Measurements from ENCODE around the gene KDM7A.
"Not testable (repeated sequence)": the region's sequence is repeated elsewhere in the genome, so short reads cannot be mapped to it uniquely, and the experiment has no call there.

KDM7A gene

DNA sequence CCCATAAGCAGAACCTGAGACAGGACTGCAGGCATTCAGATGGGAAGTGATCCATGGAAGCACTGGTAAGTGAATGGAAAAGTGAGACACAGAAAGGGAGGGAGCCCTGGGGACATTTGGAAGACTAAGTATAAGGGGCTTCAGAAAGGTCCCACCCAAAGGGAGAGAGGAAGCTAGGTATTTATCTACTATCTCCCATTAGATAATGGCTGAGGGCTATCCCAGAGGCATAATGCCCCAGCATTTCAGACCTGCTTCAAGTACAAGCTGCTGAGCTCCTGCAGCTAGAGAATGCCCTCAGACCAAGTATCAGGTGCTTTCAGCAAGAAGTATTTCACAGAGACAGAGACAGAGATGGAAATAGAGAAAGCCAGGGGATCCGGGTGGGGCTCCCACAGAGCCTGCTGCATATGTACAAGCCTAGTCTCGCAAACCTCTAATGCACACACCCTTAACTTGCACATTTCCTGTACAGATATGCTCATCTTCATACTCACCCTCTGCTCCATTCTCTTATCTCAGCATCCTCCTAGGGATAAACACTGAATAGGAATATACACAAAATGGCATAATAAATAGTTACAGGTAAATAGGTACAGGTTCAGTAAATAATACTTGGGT, 20.2 kb downstream of the KDM7A start:
- no peak for DNase-seq

DNA sequence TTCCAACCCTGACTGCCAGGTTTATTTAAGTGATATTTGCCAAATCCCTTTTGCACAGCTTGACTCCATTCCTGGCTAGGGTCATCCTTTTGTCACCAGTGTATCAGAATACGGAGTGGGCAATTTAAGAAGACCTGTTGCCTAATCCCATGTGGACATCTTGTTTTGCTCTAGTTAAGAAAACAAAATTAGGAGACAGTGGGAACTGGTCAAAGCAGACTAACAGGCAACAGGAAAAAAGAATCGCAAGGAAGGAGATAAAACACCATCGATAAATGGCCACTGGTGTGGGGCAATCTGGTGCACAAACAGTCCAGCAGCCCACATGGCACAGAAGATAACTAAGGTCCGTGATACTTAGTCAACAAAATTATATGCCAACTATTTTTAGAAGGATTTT, 21.4 kb downstream of the KDM7A start:
- DNase-seq: no peak

DNA sequence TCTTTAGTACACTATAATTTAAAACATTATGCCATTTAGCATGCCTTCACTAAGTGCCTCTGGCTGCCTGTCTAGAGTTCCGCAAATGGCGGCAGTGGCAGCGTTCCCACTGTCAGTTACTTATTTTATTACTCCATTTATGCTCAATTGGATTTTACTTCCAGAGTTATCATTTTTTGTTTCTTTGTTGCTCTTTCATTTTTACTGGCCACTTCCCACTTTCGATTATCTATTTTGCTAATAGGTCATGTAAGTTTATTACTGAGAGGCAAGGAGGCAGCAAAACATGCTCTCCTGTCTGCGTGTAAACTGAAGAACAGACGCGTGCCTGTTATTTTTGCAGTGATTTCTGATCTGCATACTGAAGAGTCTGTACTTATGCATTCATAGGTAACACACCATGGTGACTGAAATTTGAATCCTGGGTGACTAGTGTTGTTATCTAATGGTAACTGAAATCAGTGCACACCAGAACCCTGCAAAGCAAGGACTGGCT, 23.1 kb downstream of the KDM7A start:
- DNase-seq: no peak

DNA sequence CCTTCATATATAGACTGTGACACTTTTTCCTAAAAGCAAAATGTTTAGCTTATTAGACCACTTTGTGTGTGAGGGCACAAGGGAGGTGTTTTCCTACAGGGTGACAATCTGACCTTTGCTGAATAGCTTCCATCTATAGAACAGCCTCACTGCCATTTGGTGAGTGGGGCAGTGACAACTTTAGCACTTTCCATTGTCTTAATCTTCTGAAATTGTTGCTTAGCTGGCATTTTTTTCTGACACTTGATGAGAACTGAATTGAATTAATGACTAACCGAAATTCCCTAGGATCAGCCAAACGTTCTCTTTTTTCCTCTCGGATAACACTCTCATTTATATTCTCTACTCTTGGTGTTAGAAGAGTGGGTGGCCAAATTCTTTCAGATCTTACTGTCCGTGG, 30.2 kb downstream of the KDM7A start:
- DNase-seq: no peak

DNA sequence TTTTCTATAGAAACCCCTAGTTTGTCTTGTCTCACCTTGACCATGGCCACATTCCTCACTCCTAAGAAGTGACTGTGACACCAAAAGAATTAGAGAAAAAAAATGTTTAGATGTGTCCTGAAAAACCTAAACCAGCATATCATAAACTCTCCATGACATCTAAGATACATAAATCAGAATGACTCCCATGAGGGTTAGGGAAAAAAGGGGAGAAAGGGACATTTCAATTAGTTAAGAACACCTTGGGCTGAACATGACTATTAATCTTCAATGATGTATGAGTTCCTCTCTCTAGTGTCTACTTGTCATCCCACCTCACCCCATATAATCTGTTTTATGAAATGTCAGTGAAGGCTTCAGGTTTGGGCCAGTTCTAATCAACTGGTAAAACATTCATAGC, 31.1 kb downstream of the KDM7A start:
- DNase-seq: no peak

DNA sequence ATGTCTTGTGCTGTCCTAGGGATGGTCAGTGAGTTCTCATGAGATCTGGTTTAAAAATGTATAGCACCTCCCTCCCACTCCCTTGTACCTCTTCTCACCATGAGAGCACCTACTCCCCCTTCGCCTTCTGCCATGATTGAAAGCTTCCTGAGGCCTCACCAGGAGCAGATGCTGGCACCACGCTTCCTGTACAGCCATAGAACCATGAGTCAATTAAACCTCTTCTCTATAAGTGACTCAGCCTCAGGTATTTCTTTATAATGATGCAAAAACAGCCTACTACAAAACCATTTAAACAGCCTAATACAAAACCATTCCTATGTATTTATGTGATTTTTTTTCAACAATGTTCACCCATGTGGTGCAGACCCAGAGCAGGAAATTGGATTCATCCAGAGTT, 32.0 kb downstream of the KDM7A start:
- DNase-seq: no peak

DNA sequence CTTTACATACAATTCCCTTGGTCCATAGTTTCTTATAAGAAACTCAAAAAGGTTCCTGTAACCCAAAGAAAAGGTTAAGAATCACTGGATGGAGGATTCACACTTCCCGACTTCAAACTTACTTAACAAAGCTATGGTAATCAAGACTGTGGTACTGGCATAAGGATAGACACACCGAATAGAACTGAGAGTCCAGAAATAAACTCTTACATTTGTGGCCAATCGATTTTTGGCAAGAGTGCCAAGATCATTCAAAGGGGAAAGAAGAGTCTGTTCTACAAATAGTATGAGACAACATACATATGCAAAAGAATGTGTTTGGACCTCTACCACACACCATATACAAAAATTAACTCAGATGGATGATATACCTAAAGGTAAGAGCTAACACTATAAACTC, 32.8 kb downstream of the KDM7A start:
- no peak for DNase-seq

DNA sequence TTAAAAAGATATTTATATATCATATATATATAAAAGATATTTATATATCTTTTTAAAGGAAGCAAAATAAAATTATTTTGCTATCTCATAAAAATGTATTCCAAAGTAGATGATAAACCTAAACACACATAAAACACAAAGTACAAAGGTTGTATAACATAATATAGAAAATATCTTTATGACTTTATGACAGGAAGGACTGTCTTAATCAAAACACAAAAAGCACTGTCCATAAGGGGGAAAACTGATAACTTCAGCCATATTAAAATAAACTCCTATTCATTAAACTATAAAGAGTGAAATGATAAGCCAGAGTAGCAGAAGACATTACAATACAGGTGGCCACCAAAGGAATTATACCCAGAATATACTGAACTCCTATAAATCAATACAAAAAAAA, 34.8 kb downstream of the KDM7A start:
- no peak for DNase-seq

DNA sequence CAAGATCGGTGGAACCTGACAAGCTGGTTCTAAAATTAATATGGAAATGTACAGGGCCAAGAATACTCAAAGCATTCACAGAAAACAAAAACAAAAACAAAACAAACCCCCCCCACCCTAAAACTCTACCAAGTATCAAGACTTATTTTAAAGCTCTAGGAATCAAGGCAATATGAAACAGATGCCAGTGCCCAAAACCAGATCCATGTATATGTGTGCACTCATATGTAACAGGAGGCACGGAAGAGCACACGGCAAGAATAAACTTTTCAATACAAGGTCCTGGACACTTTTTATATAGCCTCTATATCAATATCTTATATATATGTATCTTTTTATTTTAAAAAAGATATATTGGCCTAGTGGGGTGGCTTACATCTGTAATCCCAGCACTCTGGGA, 35.5 kb downstream of the KDM7A start:
- no peak for DNase-seq

DNA sequence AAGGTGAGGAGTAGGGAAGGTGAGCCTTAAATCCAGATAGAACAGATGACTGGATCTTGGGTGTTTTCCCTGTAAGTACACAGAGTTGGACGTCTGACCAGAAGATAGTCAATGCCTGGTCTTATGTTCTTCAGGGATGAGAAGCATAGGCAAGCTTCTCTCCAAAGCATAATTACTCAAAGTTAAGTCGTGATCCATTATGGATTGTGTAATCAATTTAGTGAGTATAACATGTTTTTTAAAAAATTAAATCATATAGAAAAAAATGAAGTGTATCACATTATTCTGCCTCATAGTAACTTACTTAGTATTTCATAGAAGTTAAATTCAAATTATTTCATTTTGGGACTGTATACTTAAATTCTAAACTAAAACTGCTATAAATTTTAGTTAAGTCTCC, 39.7 kb downstream of the KDM7A start:
- no peak for DNase-seq

DNA sequence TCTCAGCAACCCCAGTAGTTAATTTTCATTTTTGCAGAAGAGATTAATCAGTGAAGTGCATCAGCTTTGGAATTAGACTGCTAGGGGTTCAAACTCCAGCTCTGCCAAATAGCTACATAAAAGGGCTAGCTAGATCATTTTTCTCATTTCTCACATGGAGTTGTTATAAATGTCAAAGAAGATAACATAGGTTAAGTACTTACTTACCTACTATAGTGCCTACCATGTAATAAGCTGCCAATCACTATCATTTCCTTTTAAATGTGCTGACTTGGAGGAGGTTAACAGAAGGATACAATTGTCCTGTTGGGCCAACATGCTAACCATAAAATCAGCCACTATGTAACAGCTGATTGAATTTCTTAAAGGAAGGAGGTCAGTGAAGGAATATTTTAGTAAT, 40.7 kb downstream of the KDM7A start:
- no peak for DNase-seq

DNA sequence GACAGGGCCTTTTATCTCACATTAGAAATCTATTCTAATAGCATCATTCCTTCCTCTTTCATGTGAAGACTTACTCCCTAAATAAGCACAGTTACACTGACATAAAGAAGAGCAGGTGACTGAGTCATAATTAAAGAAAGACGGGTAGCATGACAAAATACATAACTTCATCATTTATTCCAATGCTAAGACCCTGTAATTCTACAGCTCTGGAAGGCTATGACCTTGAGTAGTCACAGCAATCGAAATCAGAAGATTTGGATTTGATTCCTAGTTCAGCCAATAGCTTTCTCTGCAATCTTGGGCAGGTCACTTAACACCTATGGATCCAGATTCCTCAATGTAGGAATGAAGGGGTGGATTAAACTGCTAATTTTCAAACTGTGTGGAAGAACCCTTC, 42.7 kb downstream of the KDM7A start:
- DNase-seq: no peak

DNA sequence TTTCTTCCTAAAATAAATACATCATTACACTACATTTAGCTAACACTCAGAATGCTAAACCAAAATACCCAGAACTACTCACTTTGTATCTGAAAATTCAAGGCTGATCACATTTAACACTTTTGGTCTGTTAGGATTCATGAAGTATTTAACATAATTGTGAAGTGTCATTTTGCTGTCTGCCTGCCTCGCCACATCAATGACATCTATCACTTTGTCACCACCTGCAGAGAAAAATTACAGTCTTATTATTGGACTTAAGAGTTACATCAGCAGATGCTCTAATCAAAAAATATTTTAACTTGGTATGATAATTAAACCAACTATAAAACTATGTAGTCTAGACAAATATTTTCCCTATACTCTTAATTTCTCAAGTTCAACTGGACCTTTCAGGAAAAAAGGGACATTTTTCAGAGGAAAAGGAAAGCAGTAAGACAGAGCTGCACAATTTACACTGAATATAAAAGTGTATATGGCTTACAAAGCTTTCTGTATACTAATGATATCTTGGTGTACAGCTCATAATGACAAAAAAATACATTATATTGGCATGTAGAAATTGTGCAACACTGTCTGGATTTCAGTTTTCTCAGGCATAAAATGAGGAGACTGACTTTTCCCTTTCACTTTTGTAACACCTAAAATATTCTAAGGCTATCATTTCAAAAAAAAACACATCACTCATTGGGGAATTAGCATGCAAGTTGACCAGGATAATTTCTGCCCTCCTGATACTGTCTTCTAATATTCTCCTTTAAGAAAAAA, 49.2 kb downstream of the KDM7A start:
- DNase-seq: no peak

DNA sequence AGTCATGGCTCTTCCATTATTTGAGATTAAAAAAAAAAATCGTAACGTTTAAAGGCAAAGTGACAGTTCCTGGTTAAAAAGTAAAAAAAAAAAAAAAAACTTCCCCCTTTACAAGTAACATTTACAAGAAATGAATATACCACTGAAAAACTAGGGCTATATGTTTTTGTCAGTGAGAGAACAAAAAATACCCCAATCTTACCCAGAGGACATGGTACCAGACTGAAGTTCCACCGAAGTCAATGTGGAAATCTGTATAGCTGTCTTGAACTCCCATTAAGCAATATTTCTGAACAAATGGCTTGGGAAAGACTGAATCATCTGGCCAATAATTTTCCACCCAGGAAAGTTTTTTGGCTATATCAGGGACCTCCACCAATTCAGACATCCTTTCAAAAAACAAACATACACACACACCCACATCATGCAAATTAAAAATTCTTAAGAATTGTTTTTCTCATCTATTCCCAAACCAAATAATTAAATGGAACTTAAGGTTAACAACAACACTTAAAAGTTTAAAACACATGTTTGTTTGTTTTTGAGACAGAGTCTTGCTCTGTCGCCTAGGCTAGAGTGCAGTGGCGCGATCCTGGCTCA, 50.2 kb downstream of the KDM7A start:
- no peak for DNase-seq

DNA sequence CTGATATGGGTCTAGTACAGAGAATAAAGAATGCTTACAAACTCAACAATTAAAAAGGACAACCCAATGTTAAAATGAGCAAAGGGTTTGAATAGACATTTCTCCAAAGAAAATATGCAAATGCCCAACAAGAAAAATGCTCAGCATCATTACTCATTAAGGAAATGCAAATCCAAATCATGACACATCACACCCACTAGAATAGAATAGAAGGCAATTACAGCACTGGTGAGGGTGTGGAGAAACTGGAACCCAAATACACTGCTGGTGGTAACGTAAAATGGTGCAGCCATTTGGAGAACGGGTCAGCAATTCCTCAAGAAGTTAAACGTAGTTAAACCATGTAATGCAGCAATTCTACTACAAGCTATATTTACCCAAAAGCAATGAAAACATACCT, 53.8 kb downstream of the KDM7A start:
- no peak for DNase-seq

DNA sequence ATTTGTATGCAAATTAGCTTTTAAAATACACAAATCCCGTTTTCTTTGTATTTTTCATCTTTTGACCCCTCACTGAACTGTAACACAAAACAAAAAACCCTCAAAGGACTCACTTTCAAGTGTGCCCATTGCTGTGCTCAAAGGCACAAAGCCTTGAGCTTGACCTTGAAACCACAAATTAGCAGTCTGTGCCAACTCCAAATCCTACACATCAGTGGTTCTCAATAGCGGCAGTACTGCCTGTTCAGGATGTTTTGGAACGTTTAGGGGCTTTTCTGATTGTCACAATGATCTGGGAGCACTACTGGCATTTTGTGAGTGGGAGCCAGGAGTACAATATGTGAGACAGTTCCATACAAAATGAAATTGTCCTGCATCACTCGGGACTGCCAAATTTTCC, 55.5 kb downstream of the KDM7A start:
- no peak for DNase-seq

DNA sequence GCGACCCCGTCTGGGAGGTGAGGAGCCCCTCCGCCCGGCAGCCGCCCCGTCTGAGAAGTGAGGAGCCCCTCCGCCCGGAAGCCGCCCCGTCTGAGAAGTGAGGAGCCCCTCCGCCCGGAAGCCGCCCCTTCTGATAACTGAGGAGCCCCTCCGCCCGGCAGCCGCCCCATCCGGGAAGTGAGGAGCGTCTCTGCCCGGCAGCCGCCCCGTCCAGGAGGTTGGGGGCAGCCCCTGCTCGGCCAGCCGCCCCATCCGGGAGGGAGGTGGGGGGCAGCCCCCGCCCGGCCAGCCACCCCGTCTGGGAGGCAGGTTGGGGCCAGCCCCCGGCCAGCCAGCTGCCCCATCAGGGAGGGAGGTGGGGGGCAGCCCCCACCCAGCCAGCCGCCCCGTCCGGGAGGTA, 62.0 kb downstream of the KDM7A start:
- DNase-seq: not testable (repeated sequence)

DNA sequence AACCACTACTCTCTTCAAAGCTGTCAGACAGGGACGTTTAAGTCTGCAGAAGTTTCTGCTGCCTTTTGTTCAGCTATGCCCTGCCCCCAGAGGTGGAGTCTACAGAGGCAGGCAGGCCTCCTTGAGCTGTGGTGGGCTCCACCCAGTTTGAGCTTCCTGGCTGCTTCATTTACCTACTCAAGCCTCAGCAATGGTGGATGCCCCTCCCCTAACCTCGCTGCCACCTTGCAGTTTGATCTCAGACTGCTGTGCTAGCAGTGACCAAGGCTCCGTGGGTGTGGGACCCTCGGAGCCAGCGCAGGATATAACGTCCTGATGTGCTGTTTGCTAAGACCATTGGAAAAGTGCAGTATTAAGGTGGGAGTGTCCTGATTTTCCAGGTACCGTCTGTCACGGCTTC, 68.0 kb downstream of the KDM7A start:
- not testable (repeated sequence) for DNase-seq

DNA sequence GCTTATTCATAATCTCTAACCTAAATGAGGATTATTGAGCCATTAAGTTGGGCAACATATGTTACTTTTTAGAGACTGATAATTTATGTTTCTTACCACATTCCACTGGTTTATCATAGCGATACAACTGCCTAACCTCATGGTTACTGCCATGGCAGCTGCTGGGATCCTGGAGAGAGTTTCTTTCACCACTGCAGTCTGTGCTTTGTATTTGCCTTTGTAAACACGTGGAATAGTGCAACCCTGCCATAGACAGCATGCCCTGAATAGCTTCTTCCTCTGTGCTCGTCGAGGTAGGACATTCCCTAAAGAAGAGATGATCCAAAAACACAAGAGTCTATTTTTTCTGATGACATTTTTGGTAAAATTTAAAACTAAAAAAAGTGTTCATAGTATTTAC, 80.3 kb downstream of the KDM7A start:
- peak; percentile 10 to 35 for DNase-seq

DNA sequence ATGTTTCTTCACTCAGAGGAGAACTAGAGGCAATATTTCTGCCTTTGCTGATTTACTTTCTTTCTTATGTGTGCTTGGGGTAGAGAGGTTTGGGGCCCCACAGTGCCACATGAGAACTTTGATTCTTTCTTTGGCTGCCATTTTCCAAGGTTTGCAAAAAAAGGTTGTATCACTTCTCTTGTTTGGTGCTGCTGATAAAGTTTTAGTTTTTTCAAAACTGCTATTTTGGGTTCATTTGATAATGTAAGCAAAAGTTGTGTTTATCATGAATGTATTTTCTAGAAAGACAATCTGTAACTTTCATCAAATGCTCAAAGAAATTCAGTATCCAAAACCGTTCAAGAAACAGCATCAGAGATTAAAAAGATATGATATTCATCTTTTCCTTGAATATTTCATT, 83.4 kb downstream of the KDM7A start:
- no peak for DNase-seq

DNA sequence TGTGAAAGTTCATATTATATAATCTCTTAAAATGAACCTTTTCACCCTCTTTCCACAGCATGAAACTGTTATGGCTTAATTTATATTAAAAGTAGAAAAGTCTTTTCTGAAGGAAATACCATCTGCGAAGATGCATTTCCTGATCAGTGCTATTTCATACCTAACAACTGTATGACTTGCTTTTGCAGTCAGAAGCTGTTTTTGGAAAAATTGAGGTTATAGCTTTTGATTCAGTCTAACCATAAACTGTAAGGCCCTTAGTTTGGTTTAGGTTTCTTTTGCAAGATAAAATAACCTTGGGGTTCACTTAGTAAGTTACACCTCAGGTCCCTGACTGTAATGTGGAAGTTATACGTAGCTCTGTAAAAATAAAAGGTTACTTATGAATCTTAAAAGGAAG, 91.3 kb downstream of the KDM7A start:
- no peak for DNase-seq

DNA sequence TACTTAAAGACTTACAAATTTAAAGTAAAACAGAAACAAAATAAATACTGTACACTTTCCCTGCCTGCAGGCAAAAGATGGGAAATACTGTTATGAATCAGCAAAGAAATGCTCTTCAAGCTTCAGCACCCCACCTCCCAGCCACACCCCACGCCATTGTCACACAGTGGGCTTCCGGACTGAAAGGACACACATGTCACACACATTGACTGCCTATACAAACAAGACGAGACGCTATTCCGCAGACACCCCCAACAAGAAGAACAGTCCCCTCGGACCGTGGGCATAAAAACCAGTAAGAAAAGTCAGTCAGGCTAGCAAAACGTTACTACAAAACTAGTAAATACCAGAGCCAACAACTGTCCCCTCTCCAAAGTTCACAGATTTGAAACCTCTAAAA, 91.8 kb downstream of the KDM7A start:
- DNase-seq: no peak

DNA sequence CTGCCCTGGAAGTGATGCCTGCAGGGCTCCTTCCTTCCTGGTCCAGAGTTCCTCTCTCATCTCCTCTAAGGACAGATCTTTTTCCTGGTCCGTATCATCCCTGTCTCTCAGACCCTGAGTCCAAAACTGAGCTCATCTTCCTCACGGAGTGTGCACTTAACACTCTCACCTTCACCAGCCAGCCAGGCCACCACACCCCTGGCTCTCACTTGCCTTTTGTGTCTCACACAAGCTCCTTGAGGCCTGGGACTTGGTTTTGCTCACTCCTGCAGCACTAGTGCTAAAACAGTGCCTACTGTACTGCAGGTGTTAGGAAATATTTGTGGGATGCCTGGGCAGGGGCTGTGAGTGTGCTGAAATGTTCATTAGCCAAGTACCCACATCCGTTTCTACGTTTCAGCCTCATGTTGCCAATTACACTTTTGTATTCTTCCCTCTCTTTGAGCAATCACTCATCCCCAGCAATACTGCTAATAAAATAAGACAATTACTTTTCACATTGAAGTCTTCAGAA, 92.6 kb downstream of the KDM7A start:
- DNase-seq: no peak

DNA sequence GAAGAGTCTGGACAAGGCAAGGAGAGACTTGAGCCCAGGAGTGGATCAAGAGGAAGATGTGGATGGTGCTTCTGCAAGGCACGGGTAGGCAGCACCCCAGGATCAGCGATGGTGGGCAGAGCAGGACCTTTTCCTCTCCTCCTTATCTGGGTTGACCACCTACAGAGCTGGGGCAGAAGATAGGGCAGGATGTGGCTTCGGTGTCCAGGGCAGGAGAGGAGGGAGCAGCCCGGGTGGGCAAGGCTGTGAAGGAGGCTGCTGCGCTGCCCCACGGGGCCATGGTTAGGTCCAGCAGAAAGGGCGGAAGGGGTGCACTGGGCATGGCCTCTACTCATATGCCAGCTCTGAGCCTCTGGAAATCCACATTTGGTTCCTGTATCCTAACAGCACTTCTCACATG, 94.0 kb downstream of the KDM7A start:
- DNase-seq: no peak
